ENCODE results near the gene RPL4.

- TF ChIP-seq, protein P1, sequence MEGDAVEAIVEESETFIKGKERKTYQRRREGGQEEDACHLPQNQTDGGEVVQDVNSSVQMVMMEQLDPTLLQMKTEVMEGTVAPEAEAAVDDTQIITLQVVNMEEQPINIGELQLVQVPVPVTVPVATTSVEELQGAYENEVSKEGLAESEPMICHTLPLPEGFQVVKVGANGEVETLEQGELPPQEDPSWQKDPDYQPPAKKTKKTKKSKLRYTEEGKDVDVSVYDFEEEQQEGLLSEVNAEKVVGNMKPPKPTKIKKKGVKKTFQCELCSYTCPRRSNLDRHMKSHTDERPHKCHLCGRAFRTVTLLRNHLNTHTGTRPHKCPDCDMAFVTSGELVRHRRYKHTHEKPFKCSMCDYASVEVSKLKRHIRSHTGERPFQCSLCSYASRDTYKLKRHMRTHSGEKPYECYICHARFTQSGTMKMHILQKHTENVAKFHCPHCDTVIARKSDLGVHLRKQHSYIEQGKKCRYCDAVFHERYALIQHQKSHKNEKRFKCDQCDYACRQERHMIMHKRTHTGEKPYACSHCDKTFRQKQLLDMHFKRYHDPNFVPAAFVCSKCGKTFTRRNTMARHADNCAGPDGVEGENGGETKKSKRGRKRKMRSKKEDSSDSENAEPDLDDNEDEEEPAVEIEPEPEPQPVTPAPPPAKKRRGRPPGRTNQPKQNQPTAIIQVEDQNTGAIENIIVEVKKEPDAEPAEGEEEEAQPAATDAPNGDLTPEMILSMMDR (IDR thresholded peaks at IDR 0.05): no peak
- no peak for TF ChIP-seq POLR2A (IDR thresholded peaks at IDR 0.05)
- TF ChIP-seq EP300 (IDR thresholded peaks at IDR 0.05): no peak
Observed at GRCh38 chr15:66474135-66474534, 30.5 kb downstream of the RPL4 start.
